K562 (cell line): Measurements from ENCODE around the gene CCDC7. TPM values are rescaled to one million over a fixed set of nuclear protein-coding genes. Genes with fewer than 3 reads are reported as not detected.
A peak's percentile ranks its signal among the peaks of the same experiment; 100 is the strongest.

Experiments used
- ARHGAP35 ChIP-seq: fragments of 450-650 bp; IDR thresholded peaks from 2 replicates; pipeline ENCODE4 v1.6.1; 2018; ENCODE audit not compliant: partially characterized antibody
- ATF1 ChIP-seq, 2 experiments: fragments of 450-650 bp in 1 of 2; IDR thresholded peaks; 2 replicates each; pipeline ENCODE4 v1.6.1; 2016; ENCODE audit warnings: missing compliant biosample characterization in 1 of 2, missing genetic modification characterization in 1 of 2
- BMI1 ChIP-seq: fragments of 150-350 bp; IDR thresholded peaks from 2 replicates; pipeline ENCODE4 v1.6.1; 2014; ENCODE audit warnings: low read length
- CREB5 ChIP-seq: fragments of 250-450 bp; sonication (Bioruptor Pico); IDR thresholded peaks from 2 replicates; pipeline ENCODE4 v1.5.0; 2020; ENCODE audit warnings: mild to moderate bottlenecking
- DMBX1 ChIP-seq: fragments of 250-450 bp; sonication (Bioruptor Pico); IDR thresholded peaks from 2 replicates; pipeline ENCODE4 v1.8.0; 2022; ENCODE audit warnings: inconsistent platforms, mild to moderate bottlenecking, moderate library complexity, borderline replicate concordance
- ETV5 ChIP-seq: sonication (generic); formaldehyde crosslinking; IDR thresholded peaks from 2 replicates; pipeline ENCODE4 v1.4.0; 2020; ENCODE audit warnings: low read depth, mild to moderate bottlenecking, missing genetic modification reagents
- ETV6 ChIP-seq, 3 experiments: fragments of 150-350 bp in 1 of 3; sonication (generic) in 1 of 3; formaldehyde crosslinking in 1 of 3; IDR thresholded peaks; 2 replicates each; pipeline versions ENCODE4 v1.6.1 to v1.8.0; 2014 to 2022; ENCODE audit warnings: borderline replicate concordance in 2 of 3, low read depth in 2 of 3, antibody characterized with exemption in 1 of 3, low read length in 1 of 3, mild to moderate bottlenecking in 1 of 3, missing genetic modification reagents in 1 of 3
- HOXB6 ChIP-seq: fragments of 250-450 bp; sonication (Bioruptor Pico); IDR thresholded peaks from 2 replicates; pipeline ENCODE4 v1.5.1; 2022; ENCODE audit warnings: mild to moderate bottlenecking, borderline replicate concordance
- KHSRP ChIP-seq: fragments of 450-650 bp; IDR thresholded peaks from 2 replicates; pipeline ENCODE4 v1.6.1; 2017
- MAZ ChIP-seq, 2 experiments: fragments of 450-650 bp in 1 of 2; sonication (generic) in 1 of 2; formaldehyde crosslinking; IDR thresholded peaks in 1 of 2; conservative IDR thresholded peaks in 1 of 2; 2 replicates each; pipeline versions ENCODE4 v1.4.0 to v1.5.0; 2020; ENCODE audit warnings: mild to moderate bottlenecking in 1 of 2, missing genetic modification reagents in 1 of 2
- MTA3 ChIP-seq: fragments of 450-650 bp; formaldehyde crosslinking; IDR thresholded peaks from 2 replicates; pipeline ENCODE4 v1.6.1; 2017; ENCODE audit warnings: mild to moderate bottlenecking, borderline replicate concordance
- NRF1 ChIP-seq, 2 experiments: fragments of 450-650 bp; IDR thresholded peaks in 1 of 2; conservative IDR thresholded peaks in 1 of 2; 2 replicates each; pipeline ENCODE4 v1.6.1; 2014; ENCODE audit warnings: mild to moderate bottlenecking in 2 of 2
- RBFOX2 ChIP-seq: fragments of 200-400 bp; formaldehyde crosslinking; IDR thresholded peaks from 2 replicates; pipeline ENCODE4 v1.6.1; 2017; ENCODE audit warnings: low read depth, mild to moderate bottlenecking, low read length, moderate library complexity
- RBM15 ChIP-seq: fragments of 200-400 bp; formaldehyde crosslinking; IDR thresholded peaks from 2 replicates; pipeline ENCODE4 v1.6.1; 2018; ENCODE audit warnings: mild to moderate bottlenecking, low read length, moderate library complexity; ENCODE audit not compliant: insufficient read depth
- RBM25 ChIP-seq: fragments of 200-400 bp; formaldehyde crosslinking; IDR thresholded peaks from 2 replicates; pipeline ENCODE4 v1.6.1; 2018; ENCODE audit warnings: low read length, low read depth, moderate library complexity; ENCODE audit not compliant: severe bottlenecking
- SAFB2 ChIP-seq: fragments of 200-400 bp; formaldehyde crosslinking; IDR thresholded peaks from 2 replicates; pipeline ENCODE4 v1.6.1; 2018; ENCODE audit warnings: borderline replicate concordance, low read length, low read depth, moderate library complexity; ENCODE audit not compliant: severe bottlenecking
- SMAD1 ChIP-seq: fragments of 150-350 bp; IDR thresholded peaks from 2 replicates; pipeline ENCODE4 v1.6.1; 2014; ENCODE audit warnings: low read length, low read depth; ENCODE audit not compliant: partially characterized antibody
- SMARCA5 ChIP-seq: fragments of 450-650 bp; IDR thresholded peaks from 2 replicates; pipeline ENCODE4 v1.6.1; 2016
- SMARCB1 ChIP-seq: IDR thresholded peaks from 2 replicates; pipeline ENCODE4 v1.6.1; 2011; ENCODE audit warnings: improper control_type of control experiment, low read depth; ENCODE audit not compliant: insufficient read length
- SRSF9 ChIP-seq: fragments of 200-400 bp; formaldehyde crosslinking; IDR thresholded peaks from 2 replicates; pipeline ENCODE4 v1.6.1; 2017; ENCODE audit warnings: low read depth, low read length, borderline replicate concordance
- STAT5B ChIP-seq: fragments of 250-450 bp; sonication (Bioruptor Pico); IDR thresholded peaks from 2 replicates; pipeline ENCODE4 v1.8.0; 2021; ENCODE audit warnings: mild to moderate bottlenecking, inconsistent platforms
- TAF1 ChIP-seq: IDR thresholded peaks from 2 replicates; pipeline ENCODE4 v1.6.1; 2011; ENCODE audit warnings: mild to moderate bottlenecking, low read length, moderate library complexity; ENCODE audit not compliant: insufficient read depth, control insufficient read depth, severe bottlenecking; ENCODE audit errors: extremely low read depth
- TSC22D4 ChIP-seq: fragments of 450-650 bp; IDR thresholded peaks from 2 replicates; pipeline ENCODE4 v1.6.1; 2016; ENCODE audit warnings: missing genetic modification characterization, missing biosample characterization, control low read depth
- ZBTB7A ChIP-seq: IDR thresholded peaks from 2 replicates; pipeline ENCODE4 v1.6.1; 2011; ENCODE audit warnings: low read depth, mild to moderate bottlenecking, low read length, moderate library complexity, borderline replicate concordance; ENCODE audit not compliant: control insufficient read depth
- ZNF12 ChIP-seq: sonication (generic); formaldehyde crosslinking; IDR thresholded peaks from 2 replicates; pipeline ENCODE4 v1.4.0; 2020; ENCODE audit warnings: mild to moderate bottlenecking, missing genetic modification reagents
- ZNF133 ChIP-seq: fragments of 250-450 bp; sonication (Bioruptor Pico); IDR thresholded peaks from 2 replicates; pipeline ENCODE4 v1.4.0; 2020; ENCODE audit warnings: mild to moderate bottlenecking
- ZNF586 ChIP-seq: fragments of 450-650 bp; formaldehyde crosslinking; conservative IDR thresholded peaks from 2 replicates; pipeline ENCODE4 v1.4.0; 2020; ENCODE audit warnings: mild to moderate bottlenecking, moderate library complexity
- ZNF644 ChIP-seq: fragments of 200-800 bp; sonication (Bioruptor generic); IDR thresholded peaks from 2 replicates; pipeline ENCODE4 v1.6.1; 2016; ENCODE audit warnings: low read depth, missing genetic modification characterization, missing compliant biosample characterization
- ZNF696 ChIP-seq: fragments of 250-450 bp; sonication (Bioruptor Pico); conservative IDR thresholded peaks from 2 replicates; pipeline ENCODE4 v1.4.0; 2020; ENCODE audit warnings: mild to moderate bottlenecking, moderate library complexity
- polyA plus RNA-seq, 8 experiments: library from polyadenylated mRNA; depleted of rRNA in 4 of 8; stranded (reverse) in 5 of 8; unstranded in 3 of 8; fragments of >200 nt; fragmentation: Nextera tagmentation in 2 of 8; fragmentation: Illumina TruSeq in 1 of 8; extraction: Ambion mirVana in 2 of 8; extraction: Trizol in 1 of 8; gene quantifications; 2 replicates each; pipeline versions ENCODE4 v1.2.1 to v1.2.3, GENCODE V29; 2011 to 2014; ENCODE audit warnings: inconsistent platforms in 1 of 8, missing spikeins in 1 of 8
- total RNA-seq, 7 experiments: library from RNA; depleted of rRNA in 6 of 7; stranded (reverse); fragments of >200 nt in 6 of 7; fragmentation: Illumina TruSeq in 2 of 7; extraction: Trizol in 2 of 7; gene quantifications; 2 replicates each; pipeline versions ENCODE4 v1.2.1 to v1.2.3, GENCODE V29; 2011 to 2021; ENCODE audit warnings: low replicate concordance in 1 of 7

The CCDC7 gene
- total and polyA plus RNA-seq, 9 of the 15 experiments (the other 6 are each of a cell fraction or from before 2014, with no cell fraction given): 1.5 to 6.6 (median 2.7) TPM

GRCh38 chr10:32501906-32502305 lies 56.0 kb downstream of the CCDC7 start (continued):
- TF ChIP-seq MAZ (CRISPR knock-in tag; conservative IDR thresholded peaks at IDR 0.05 in 1 of 2, IDR thresholded peaks at IDR 0.05 in 1 of 2): no peak
- TF ChIP-seq ZBTB7A: 0 out of 2 replicates have a peak, but pooled peaks have one; percentile 12
- TF ChIP-seq TSC22D4 (tag): no peak
- TF ChIP-seq STAT5B (CRISPR knock-in tag): no peak
- TF ChIP-seq ZNF586: no peak
- TF ChIP-seq SRSF9: no peak
- TF ChIP-seq ZNF644 (tag): no peak
- no peak for TF ChIP-seq CREB5
- TF ChIP-seq ARHGAP35: no peak
- TF ChIP-seq RBM15: no peak
- TF ChIP-seq RBFOX2: no peak
- TF ChIP-seq KHSRP: no peak
- TF ChIP-seq ZNF696 (CRISPR knock-in tag): no peak
- no peak for TF ChIP-seq RBM25
- no peak for TF ChIP-seq NRF1 (conservative IDR thresholded peaks at IDR 0.05 in 1 of 2, IDR thresholded peaks at IDR 0.05 in 1 of 2)
- TF ChIP-seq SMARCA5: no peak
- no peak for TF ChIP-seq ZNF12
- TF ChIP-seq MTA3: no peak
- TF ChIP-seq ZNF133: no peak
- TF ChIP-seq SMARCB1: no peak
- TF ChIP-seq ATF1 (CRISPR knock-in tag; IDR thresholded peaks at IDR 0.05): no peak
- no peak for TF ChIP-seq ATF1 (tag; IDR thresholded peaks at IDR 0.05)
- no peak for TF ChIP-seq BMI1
- TF ChIP-seq SMAD1: no peak
- TF ChIP-seq ETV5 (CRISPR knock-in tag): no peak; the same call in 1 of the 2 replicates
- no peak for TF ChIP-seq HOXB6
- no peak for TF ChIP-seq TAF1
- no peak for TF ChIP-seq SAFB2
- TF ChIP-seq DMBX1: no peak
- no peak for TF ChIP-seq ETV6 (IDR thresholded peaks at IDR 0.05; ENCODE audit: borderline replicate concordance in 1 of 2, low read depth in 2 of 2, low read length in 1 of 2)
- no peak for TF ChIP-seq ETV6 (CRISPR knock-in tag; IDR thresholded peaks at IDR 0.05; ENCODE audit: borderline replicate concordance)
